SK-N-SH (cell line): ENCODE data around the gene FPR1. TPM values are rescaled to one million over a fixed set of nuclear protein-coding genes. Genes with fewer than 3 reads are reported as not detected.
A peak's percentile ranks its signal among the peaks of the same experiment; 100 is the strongest.

Source experiments
- CTCF ChIA-PET: fragments of 300-600, 350-600 bp; formaldehyde crosslinking; extraction: SDS; loops from one replicate; lab custom pipeline; 2021; lab: Yijun Ruan, JAX
- POLR2A ChIA-PET: fragments of 350-600 bp; sonication (Branson Sonifier 250); formaldehyde crosslinking; extraction: SDS; loops from one replicate; lab custom pipeline; 2020; ENCODE audit warnings: antibody characterized with exemption, inconsistent platforms; lab: Yijun Ruan, JAX
- DNase-seq: peaks from one replicate; pipeline ENCODE4 v3.0.0; 2012
- H2AFZ ChIP-seq: fragments of 200-600 bp; sonication (generic); 2 replicates; pipeline ENCODE4 v1.8.1; 2016; ENCODE audit warnings: antibody characterized with exemption, mild to moderate bottlenecking, low read depth
- H3F3A ChIP-seq: fragments of 200-600 bp; sonication (generic); replicated peaks from 2 replicates; pipeline ENCODE3; 2016; ENCODE audit warnings: antibody characterized with exemption, mild to moderate bottlenecking; ENCODE audit not compliant: insufficient read depth
- H3K27ac ChIP-seq, 2 experiments: fragments of 200-500 bp in 1 of 2; fragments of 200-600 bp in 1 of 2; sonication (Bioruptor generic) in 1 of 2; sonication (generic), shearing (Covaris generic) in 1 of 2; 2 replicates each; pipeline versions ENCODE4 v1.5.1 to v1.6.1; 2014 to 2016; ENCODE audit warnings: low read depth in 2 of 2, inconsistent platforms in 1 of 2, low read length in 1 of 2, mild to moderate bottlenecking in 1 of 2, mixed read lengths in 1 of 2
- H3K27me3 ChIP-seq: fragments of 200-600 bp; sonication (generic), shearing (Covaris generic); 2 replicates; pipeline ENCODE4 v1.6.1; 2016; ENCODE audit warnings: mixed run types; ENCODE audit not compliant: insufficient read depth
- H3K36me3 ChIP-seq, 2 experiments: fragments of 200-500 bp in 1 of 2; fragments of 200-600 bp in 1 of 2; sonication (Bioruptor generic) in 1 of 2; sonication (generic) in 1 of 2; replicated peaks in 1 of 2; 2 replicates each; pipeline versions ENCODE3 to v1.5.1; 2014 to 2016; ENCODE audit warnings: low read length in 1 of 2, mild to moderate bottlenecking in 1 of 2; ENCODE audit not compliant: insufficient read depth in 2 of 2, control insufficient read depth in 1 of 2
- H3K4me1 ChIP-seq, 2 experiments: fragments of 200-500 bp in 1 of 2; fragments of 200-600 bp in 1 of 2; sonication (Bioruptor generic) in 1 of 2; sonication (generic), shearing (Covaris generic) in 1 of 2; 2 replicates each; pipeline versions ENCODE4 v1.5.1 to v1.6.1; 2014 to 2016; ENCODE audit warnings: low read depth in 1 of 2, low read length in 1 of 2, mixed run types in 1 of 2; ENCODE audit not compliant: insufficient read depth in 2 of 2, control insufficient read depth in 1 of 2
- H3K4me2 ChIP-seq: fragments of 200-600 bp; sonication (generic), shearing (Covaris generic); 2 replicates; pipeline ENCODE4 v1.6.1; 2017; ENCODE audit warnings: mixed run types
- H3K4me3 ChIP-seq, 2 experiments: fragments of 200-500 bp in 1 of 2; fragments of 200-600 bp in 1 of 2; sonication (Bioruptor generic) in 1 of 2; sonication (generic), shearing (Covaris generic) in 1 of 2; 2 replicates each; pipeline versions ENCODE4 v1.5.1 to v1.8.1; 2014 to 2016; ENCODE audit warnings: low read depth in 2 of 2, inconsistent platforms in 1 of 2, low read length in 1 of 2, mild to moderate bottlenecking in 1 of 2, mixed read lengths in 1 of 2, moderate library complexity in 1 of 2
- H3K79me2 ChIP-seq: fragments of 200-600 bp; sonication (generic); 2 replicates; pipeline ENCODE4 v1.8.1; 2017; ENCODE audit warnings: mild to moderate bottlenecking; ENCODE audit not compliant: insufficient read depth
- H3K9ac ChIP-seq: fragments of 200-600 bp; sonication (generic); 2 replicates; pipeline ENCODE4 v1.6.1; 2017; ENCODE audit warnings: mixed run types
- H3K9me2 ChIP-seq: fragments of 200-600 bp; sonication (generic); 2 replicates; pipeline ENCODE4 v1.6.1; 2017; ENCODE audit warnings: mixed run types
- H3K9me3 ChIP-seq: fragments of 200-600 bp; sonication (generic); 2 replicates; pipeline ENCODE4 v1.6.1; 2017; ENCODE audit warnings: mixed run types, mild to moderate bottlenecking, moderate library complexity
- H4K20me1 ChIP-seq: fragments of 200-600 bp; sonication (generic); 2 replicates; pipeline ENCODE4 v1.6.1; 2017; ENCODE audit warnings: mild to moderate bottlenecking, mixed run types; ENCODE audit not compliant: insufficient read depth
- EZH2phosphoT487 ChIP-seq: fragments of 200-600 bp; sonication (generic); IDR thresholded peaks from 2 replicates; pipeline ENCODE4 v1.6.1; 2017; ENCODE audit warnings: low read depth, mixed run types, mild to moderate bottlenecking, antibody characterized with exemption, moderate library complexity, borderline replicate concordance
- FOXM1 ChIP-seq: IDR thresholded peaks from 2 replicates; pipeline ENCODE4 v1.4.0; 2012; ENCODE audit warnings: low read depth, mild to moderate bottlenecking
- GATA2 ChIP-seq: sonication (generic); formaldehyde crosslinking; IDR thresholded peaks from 2 replicates; pipeline ENCODE4 v1.5.0; 2020; ENCODE audit warnings: mild to moderate bottlenecking, missing genetic modification reagents
- JUND ChIP-seq: IDR thresholded peaks from 2 replicates; pipeline ENCODE4 v1.4.0; 2012
- MEF2A ChIP-seq: IDR thresholded peaks from 2 replicates; pipeline ENCODE4 v1.4.0; 2012; ENCODE audit warnings: low read depth, borderline replicate concordance
- RCOR1 ChIP-seq: fragments of 150-350 bp; IDR thresholded peaks from 2 replicates; pipeline ENCODE4 v1.6.1; 2017; ENCODE audit warnings: antibody characterized with exemption, low read length
- RFX5 ChIP-seq: IDR thresholded peaks from 2 replicates; pipeline ENCODE4 v1.6.1; 2012; ENCODE audit warnings: mild to moderate bottlenecking, improper control_type of control experiment, low read length
- RXRA ChIP-seq: IDR thresholded peaks from 2 replicates; pipeline ENCODE4 v1.4.0; 2012; ENCODE audit warnings: low read depth, mild to moderate bottlenecking, borderline replicate concordance
- TCF12 ChIP-seq: IDR thresholded peaks from 2 replicates; pipeline ENCODE4 v1.4.0; 2012
- WGBS: methylation state at CpG from one replicate; pipeline ENCODE4 v1.1.6; 2017; ENCODE audit warnings: low lambda C conversion rate; 5-methylcytosine and 5-hydroxymethylcytosine counted together
- polyA plus RNA-seq, 3 experiments: library from polyadenylated mRNA; depleted of rRNA; stranded (reverse); fragments of >200 nt; gene quantifications; 2 replicates each; pipeline ENCODE4 v1.2.3, GENCODE V29; 2012
- TF ChIP-seq, protein P1 (sequence below): fragments of 150-350 bp; IDR thresholded peaks from 2 replicates; pipeline ENCODE4 v1.6.1; 2017; ENCODE audit warnings: antibody characterized with exemption, low read length, low read depth, borderline replicate concordance
- TF ChIP-seq, protein P2 (sequence below): fragments of 200-600 bp; sonication (generic); IDR thresholded peaks from 2 replicates; pipeline ENCODE4 v1.6.1; 2017; ENCODE audit warnings: antibody characterized with exemption, mild to moderate bottlenecking, moderate library complexity
- TF ChIP-seq, protein P3 (sequence below): IDR thresholded peaks from 2 replicates; pipeline ENCODE4 v1.4.0; 2012; ENCODE audit warnings: low read depth, borderline replicate concordance
- TF ChIP-seq, protein P4 (sequence below): IDR thresholded peaks from 2 replicates; pipeline ENCODE4; 2012
- TF ChIP-seq, protein P5 (sequence below): IDR thresholded peaks from 2 replicates; pipeline ENCODE4 v1.4.0; 2012; ENCODE audit warnings: low read depth

Gene FPR1
- polyA plus RNA-seq, 1 of the 3 experiments (the other 2 are of a cell fraction), result not detected

DNA sequence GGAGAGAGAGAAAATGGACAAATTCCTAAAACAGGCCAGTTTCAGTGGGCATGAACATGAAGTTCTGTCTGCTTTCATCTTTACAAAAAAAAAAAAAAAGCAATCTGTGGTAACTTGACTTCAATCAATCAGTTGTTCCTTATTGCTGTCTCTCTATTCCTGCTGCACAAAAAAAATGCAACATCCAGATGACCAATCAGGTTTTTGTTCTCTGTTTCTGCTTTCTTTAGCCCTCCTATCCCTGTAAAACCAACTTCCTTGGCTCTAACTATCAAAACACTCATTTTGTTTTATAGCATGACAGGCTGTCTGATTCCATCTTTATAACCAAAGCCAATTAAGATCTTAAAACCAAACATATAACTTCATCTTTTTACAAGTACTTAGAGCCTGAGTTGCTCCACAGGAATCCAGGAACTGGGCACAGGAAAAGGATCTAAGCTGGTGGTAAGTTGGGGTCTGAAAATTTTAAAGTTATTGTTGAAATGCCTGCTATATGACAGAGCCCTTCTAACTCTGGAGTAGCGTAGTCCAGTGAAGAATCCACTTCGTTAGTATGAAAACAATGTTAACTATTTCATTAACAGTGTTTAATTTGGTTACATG is 43.3 kb upstream of the FPR1 start, which contains the start of gene FPR3:
Gene FPR3, plus strand, starts transcription at position 273 of the 606 bp plus-strand sequence. CDS start 28,592 bp downstream, outside the sequence.
- H2AFZ ChIP-seq, result peak within 1 kb of the TSS; percentile 46; the same call in 1 of the 2 replicates
- no peak for DNase-seq

More for the DNA sequence above, 43.3 kb upstream of the FPR1 start, which contains the start of gene FPR3:
- H4K20me1 ChIP-seq, result no peaks in the 10 kb centered on the region
- ChIA-PET POLR2A (no interaction called here), CTCF (no interaction called here)
- H3K27me3 ChIP-seq, result no peaks in the 10 kb centered on the region
- peak within 1 kb of the TSS in 1 of 2 experiments; percentile 70; a peak in 2 of 4 replicates for H3K27ac ChIP-seq
- 8% methylated on average over 2 of the region's 2 CpGs for WGBS
- no peaks in the 10 kb centered on the region for H3K9me3 ChIP-seq
- no peaks in the 10 kb centered on the region for H3K9me2 ChIP-seq
- H3K36me3 ChIP-seq, result no peaks in the 10 kb centered on the region
- peak within 1 kb of the TSS; percentile 32 for H3K4me2 ChIP-seq
- H3F3A ChIP-seq, result peaks cover 33% of the 10 kb centered on the region
- H3K9ac ChIP-seq, result peak within 1 kb of the TSS; percentile 51
- H3K4me1 ChIP-seq, result peaks cover 9 to 27% of the 10 kb centered on the region in 2 experiments; a peak in 3 of 4 replicates
- H3K4me3 ChIP-seq, result peak within 1 kb of the TSS in 1 of 2 experiments; percentile 18; a peak in 1 of 4 replicates
- no peak for TF ChIP-seq RFX5
- no peak for TF ChIP-seq MEF2A
- TF ChIP-seq GATA2, result no peak
- TF ChIP-seq, protein P1, sequence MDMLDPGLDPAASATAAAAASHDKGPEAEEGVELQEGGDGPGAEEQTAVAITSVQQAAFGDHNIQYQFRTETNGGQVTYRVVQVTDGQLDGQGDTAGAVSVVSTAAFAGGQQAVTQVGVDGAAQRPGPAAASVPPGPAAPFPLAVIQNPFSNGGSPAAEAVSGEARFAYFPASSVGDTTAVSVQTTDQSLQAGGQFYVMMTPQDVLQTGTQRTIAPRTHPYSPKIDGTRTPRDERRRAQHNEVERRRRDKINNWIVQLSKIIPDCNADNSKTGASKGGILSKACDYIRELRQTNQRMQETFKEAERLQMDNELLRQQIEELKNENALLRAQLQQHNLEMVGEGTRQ, result no peak
- TF ChIP-seq, protein P2, sequence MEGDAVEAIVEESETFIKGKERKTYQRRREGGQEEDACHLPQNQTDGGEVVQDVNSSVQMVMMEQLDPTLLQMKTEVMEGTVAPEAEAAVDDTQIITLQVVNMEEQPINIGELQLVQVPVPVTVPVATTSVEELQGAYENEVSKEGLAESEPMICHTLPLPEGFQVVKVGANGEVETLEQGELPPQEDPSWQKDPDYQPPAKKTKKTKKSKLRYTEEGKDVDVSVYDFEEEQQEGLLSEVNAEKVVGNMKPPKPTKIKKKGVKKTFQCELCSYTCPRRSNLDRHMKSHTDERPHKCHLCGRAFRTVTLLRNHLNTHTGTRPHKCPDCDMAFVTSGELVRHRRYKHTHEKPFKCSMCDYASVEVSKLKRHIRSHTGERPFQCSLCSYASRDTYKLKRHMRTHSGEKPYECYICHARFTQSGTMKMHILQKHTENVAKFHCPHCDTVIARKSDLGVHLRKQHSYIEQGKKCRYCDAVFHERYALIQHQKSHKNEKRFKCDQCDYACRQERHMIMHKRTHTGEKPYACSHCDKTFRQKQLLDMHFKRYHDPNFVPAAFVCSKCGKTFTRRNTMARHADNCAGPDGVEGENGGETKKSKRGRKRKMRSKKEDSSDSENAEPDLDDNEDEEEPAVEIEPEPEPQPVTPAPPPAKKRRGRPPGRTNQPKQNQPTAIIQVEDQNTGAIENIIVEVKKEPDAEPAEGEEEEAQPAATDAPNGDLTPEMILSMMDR, result no peak
- no peak for TF ChIP-seq JUND
- TF ChIP-seq, protein P3, sequence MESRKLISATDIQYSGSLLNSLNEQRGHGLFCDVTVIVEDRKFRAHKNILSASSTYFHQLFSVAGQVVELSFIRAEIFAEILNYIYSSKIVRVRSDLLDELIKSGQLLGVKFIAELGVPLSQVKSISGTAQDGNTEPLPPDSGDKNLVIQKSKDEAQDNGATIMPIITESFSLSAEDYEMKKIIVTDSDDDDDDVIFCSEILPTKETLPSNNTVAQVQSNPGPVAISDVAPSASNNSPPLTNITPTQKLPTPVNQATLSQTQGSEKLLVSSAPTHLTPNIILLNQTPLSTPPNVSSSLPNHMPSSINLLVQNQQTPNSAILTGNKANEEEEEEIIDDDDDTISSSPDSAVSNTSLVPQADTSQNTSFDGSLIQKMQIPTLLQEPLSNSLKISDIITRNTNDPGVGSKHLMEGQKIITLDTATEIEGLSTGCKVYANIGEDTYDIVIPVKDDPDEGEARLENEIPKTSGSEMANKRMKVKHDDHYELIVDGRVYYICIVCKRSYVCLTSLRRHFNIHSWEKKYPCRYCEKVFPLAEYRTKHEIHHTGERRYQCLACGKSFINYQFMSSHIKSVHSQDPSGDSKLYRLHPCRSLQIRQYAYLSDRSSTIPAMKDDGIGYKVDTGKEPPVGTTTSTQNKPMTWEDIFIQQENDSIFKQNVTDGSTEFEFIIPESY, result no peak
- TF ChIP-seq, protein P4, sequence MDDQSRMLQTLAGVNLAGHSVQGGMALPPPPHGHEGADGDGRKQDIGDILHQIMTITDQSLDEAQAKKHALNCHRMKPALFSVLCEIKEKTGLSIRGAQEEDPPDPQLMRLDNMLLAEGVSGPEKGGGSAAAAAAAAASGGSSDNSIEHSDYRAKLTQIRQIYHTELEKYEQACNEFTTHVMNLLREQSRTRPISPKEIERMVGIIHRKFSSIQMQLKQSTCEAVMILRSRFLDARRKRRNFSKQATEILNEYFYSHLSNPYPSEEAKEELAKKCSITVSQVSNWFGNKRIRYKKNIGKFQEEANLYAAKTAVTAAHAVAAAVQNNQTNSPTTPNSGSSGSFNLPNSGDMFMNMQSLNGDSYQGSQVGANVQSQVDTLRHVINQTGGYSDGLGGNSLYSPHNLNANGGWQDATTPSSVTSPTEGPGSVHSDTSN, result no peak
- TF ChIP-seq, protein P5, sequence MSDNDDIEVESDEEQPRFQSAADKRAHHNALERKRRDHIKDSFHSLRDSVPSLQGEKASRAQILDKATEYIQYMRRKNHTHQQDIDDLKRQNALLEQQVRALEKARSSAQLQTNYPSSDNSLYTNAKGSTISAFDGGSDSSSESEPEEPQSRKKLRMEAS, result no peak
- no peak for TF ChIP-seq RXRA
- no peak for TF ChIP-seq EZH2phosphoT487
- TF ChIP-seq RCOR1, result no peak
- no peak for TF ChIP-seq TCF12
- no peak for TF ChIP-seq FOXM1
- no peaks in the 10 kb centered on the region; the same call in 1 of the 2 replicates for H3K79me2 ChIP-seq
